CD4-positive, alpha-beta T cell (primary cell): ENCODE data around the gene TLR2. TPM values are rescaled to one million over a fixed set of nuclear protein-coding genes. Genes with fewer than 3 reads are reported as not detected.
"Not testable (repeated sequence)": the region's sequence is repeated elsewhere in the genome, so short reads cannot be mapped to it uniquely, and the experiment has no call there.

Experiments
- ATAC-seq: fragments of 200-7000 bp; cut with Tn5 transposase; one replicate; pipeline ENCODE4 v1.10.0; 2022; ENCODE audit warnings: mild to moderate bottlenecking; ENCODE audit not compliant: poor library complexity
- CTCF ChIA-PET: fragments of 350-600 bp; sonication (Branson Sonifier 250); formaldehyde crosslinking; loops from one replicate; lab custom pipeline; 2021; ENCODE audit warnings: antibody characterized with exemption, inconsistent platforms; lab: Charles Lee
- POLR2A ChIA-PET: fragments of 350-600 bp; sonication (Branson Sonifier 250); formaldehyde crosslinking; loops from one replicate; lab custom pipeline; 2021; ENCODE audit warnings: antibody characterized with exemption, inconsistent platforms; lab: Charles Lee
- DNase-seq, 14 experiments: peaks; one replicate each; pipeline ENCODE4 v3.0.0-alpha.2; 2013 to 2020; ENCODE audit warnings: mixed read lengths in 2 of 14
- H3K27ac ChIP-seq, 2 donors: one replicate each; pipeline versions ENCODE4 v1.5.1 to v1.7.0; 2013; ENCODE audit warnings: low read length in 2 of 2, low read depth in 1 of 2, mild to moderate bottlenecking in 1 of 2
- H3K27me3 ChIP-seq, 2 experiments: 1 replicate in 1 of 2; 2 replicates in 1 of 2; pipeline versions ENCODE4 v1.6.1 to v1.7.0; 2013; ENCODE audit warnings: low read length in 2 of 2, control low read depth in 1 of 2, mild to moderate bottlenecking in 1 of 2, moderate library complexity in 1 of 2; ENCODE audit not compliant: insufficient read depth in 2 of 2, control insufficient read depth in 1 of 2
- H3K36me3 ChIP-seq: one replicate; pipeline ENCODE4 v1.6.1; 2013; ENCODE audit warnings: low read length, control low read depth; ENCODE audit not compliant: insufficient read depth
- H3K4me1 ChIP-seq: one replicate; pipeline ENCODE4 v1.6.1; 2013; ENCODE audit warnings: low read length, control low read depth; ENCODE audit not compliant: insufficient read depth
- H3K4me3 ChIP-seq: one replicate; pipeline ENCODE4 v1.5.1; 2013; ENCODE audit warnings: mild to moderate bottlenecking, low read length, moderate library complexity
- H3K9me3 ChIP-seq, 2 experiments: 1 replicate in 1 of 2; 2 replicates in 1 of 2; pipeline versions ENCODE4 v1.6.1 to v1.7.0; 2013; ENCODE audit warnings: low read length in 2 of 2, mild to moderate bottlenecking in 2 of 2, control low read depth in 1 of 2, moderate library complexity in 1 of 2; ENCODE audit not compliant: control insufficient read depth in 1 of 2, insufficient read depth in 1 of 2
- H3K27ac Mint-ChIP-seq: one replicate; pipeline ENCODE4 v1.8.0; 2020; ENCODE audit warnings: mixed read lengths
- H3K27me3 Mint-ChIP-seq: one replicate; pipeline ENCODE4 v1.8.0; 2021; ENCODE audit warnings: mixed read lengths
- H3K36me3 Mint-ChIP-seq: one replicate; pipeline ENCODE4 v1.8.0; 2021; ENCODE audit warnings: low read depth, mixed read lengths
- H3K4me1 Mint-ChIP-seq: one replicate; pipeline ENCODE4 v1.8.0; 2021; ENCODE audit warnings: low read depth, mixed read lengths
- H3K4me3 Mint-ChIP-seq: one replicate; pipeline ENCODE4 v1.8.0; 2020; ENCODE audit warnings: mild to moderate bottlenecking, mixed read lengths
- H3K9me3 Mint-ChIP-seq: one replicate; pipeline ENCODE4 v1.8.0; 2020; ENCODE audit warnings: mixed read lengths
- intact Hi-C, 2 experiments: fragments of 100-400 bp; cut with DNase I in 1 of 2; cut with micrococcal nuclease in 1 of 2; formaldehyde crosslinking; loops; one replicate each; pipeline versions ENCODE4 v1.15.1 to v1.9.0; 2023 to 2025; cut with DNase I, micrococcal nuclease
- total RNA-seq, 174 experiments: library from RNA in 2 of 174; stranded (reverse) in 2 of 174; gene quantifications; one replicate each; pipeline ENCODE4 v1.2.3 and lab custom pipeline; 2021 to 2026
- TF ChIP-seq, protein P1 (sequence below): fragments of 200-600 bp; IDR thresholded peaks from one replicate; pipeline ENCODE4 v1.8.0; 2022; ENCODE audit warnings: antibody characterized with exemption, mild to moderate bottlenecking

The TLR2 gene
- total RNA-seq, 2 experiments from 2014 or later: 2.8 to 2.9 TPM

DNA sequence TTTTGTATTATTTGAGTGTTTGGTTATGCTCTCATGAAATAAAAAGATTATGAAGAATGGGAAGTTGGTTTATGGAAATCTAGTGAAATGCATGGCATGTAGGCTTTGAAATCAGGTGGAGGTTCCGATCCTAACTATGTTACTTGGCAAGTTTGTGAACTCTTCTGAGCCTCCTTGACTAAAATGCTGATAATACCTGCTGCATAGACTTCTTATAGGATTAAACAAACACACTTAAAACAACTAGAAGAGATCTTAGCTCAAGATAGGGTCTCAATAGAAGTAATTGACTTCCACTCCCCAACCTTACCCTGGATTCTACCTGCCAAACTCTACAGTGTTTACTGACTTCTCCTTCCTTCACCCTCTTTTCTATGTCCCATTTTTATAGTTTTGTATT lies 22.2 kb upstream of the TLR2 start:
- Histone ChIP-seq H3K27ac (no peak overlapping the region), H3K36me3 (no peaks in the 10 kb centered on the region), H3K4me3 (no peak overlapping the region), H3K27me3 (no peaks in the 10 kb centered on the region), H3K9me3 (no peaks in the 10 kb centered on the region), H3K4me1 (peaks cover 4% of the 10 kb centered on the region)
- peaks cover 7% of the 10 kb centered on the region for H3K9me3 Mint-ChIP-seq
- TF ChIP-seq, protein P1, sequence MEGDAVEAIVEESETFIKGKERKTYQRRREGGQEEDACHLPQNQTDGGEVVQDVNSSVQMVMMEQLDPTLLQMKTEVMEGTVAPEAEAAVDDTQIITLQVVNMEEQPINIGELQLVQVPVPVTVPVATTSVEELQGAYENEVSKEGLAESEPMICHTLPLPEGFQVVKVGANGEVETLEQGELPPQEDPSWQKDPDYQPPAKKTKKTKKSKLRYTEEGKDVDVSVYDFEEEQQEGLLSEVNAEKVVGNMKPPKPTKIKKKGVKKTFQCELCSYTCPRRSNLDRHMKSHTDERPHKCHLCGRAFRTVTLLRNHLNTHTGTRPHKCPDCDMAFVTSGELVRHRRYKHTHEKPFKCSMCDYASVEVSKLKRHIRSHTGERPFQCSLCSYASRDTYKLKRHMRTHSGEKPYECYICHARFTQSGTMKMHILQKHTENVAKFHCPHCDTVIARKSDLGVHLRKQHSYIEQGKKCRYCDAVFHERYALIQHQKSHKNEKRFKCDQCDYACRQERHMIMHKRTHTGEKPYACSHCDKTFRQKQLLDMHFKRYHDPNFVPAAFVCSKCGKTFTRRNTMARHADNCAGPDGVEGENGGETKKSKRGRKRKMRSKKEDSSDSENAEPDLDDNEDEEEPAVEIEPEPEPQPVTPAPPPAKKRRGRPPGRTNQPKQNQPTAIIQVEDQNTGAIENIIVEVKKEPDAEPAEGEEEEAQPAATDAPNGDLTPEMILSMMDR: no peak
- ATAC-seq (no peak), DNase-seq (no peak)
- ChIA-PET POLR2A (no interaction called here), CTCF (no interaction called here)
- no peak overlapping the region for H3K4me3 Mint-ChIP-seq
- H3K27me3 Mint-ChIP-seq: peaks cover 5% of the 10 kb centered on the region
- intact Hi-C loops: no loop called here
- no peak overlapping the region for H3K27ac Mint-ChIP-seq
- no peaks in the 10 kb centered on the region for H3K4me1 Mint-ChIP-seq
- H3K36me3 Mint-ChIP-seq: no peaks in the 10 kb centered on the region

DNA sequence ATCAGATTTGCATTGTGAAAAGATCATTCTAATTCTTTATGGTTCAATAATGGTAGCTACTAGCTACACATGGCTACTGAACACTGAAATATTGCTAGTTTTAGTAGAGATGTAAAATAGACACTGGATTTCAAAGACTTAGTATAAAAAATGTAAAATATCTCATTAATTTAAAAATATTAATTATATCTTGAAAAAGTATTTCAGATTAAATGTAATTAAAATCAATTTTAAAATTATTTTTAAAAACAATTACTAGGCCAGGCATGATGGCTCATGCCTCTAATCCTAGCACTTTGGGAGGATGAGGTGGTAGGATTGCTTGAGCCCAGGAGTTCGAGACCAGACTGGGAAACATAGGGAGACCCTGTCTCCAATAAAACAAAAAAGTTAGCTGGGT lies 20.4 kb upstream of the TLR2 start:
- H3K4me1 ChIP-seq: peaks cover 4% of the 10 kb centered on the region
- no peaks in the 10 kb centered on the region for H3K9me3 ChIP-seq
- Mint-ChIP-seq H3K4me1 (no peaks in the 10 kb centered on the region), H3K36me3 (no peaks in the 10 kb centered on the region), H3K27me3 (peaks cover 14% of the 10 kb centered on the region), H3K4me3 (no peak overlapping the region), H3K9me3 (peaks cover 7% of the 10 kb centered on the region), H3K27ac (no peak overlapping the region)
- H3K4me3 ChIP-seq: no peak overlapping the region
- ATAC-seq (no peak), DNase-seq (no peak)
- ChIA-PET CTCF (no interaction called here), POLR2A (no interaction called here)
- no peak overlapping the region for H3K27ac ChIP-seq
- H3K36me3 ChIP-seq: no peaks in the 10 kb centered on the region
- intact Hi-C loops: no loop called here
- TF ChIP-seq, protein P1: no peak
- H3K27me3 ChIP-seq: peaks cover 0 to 5% of the 10 kb centered on the region in 2 experiments

DNA sequence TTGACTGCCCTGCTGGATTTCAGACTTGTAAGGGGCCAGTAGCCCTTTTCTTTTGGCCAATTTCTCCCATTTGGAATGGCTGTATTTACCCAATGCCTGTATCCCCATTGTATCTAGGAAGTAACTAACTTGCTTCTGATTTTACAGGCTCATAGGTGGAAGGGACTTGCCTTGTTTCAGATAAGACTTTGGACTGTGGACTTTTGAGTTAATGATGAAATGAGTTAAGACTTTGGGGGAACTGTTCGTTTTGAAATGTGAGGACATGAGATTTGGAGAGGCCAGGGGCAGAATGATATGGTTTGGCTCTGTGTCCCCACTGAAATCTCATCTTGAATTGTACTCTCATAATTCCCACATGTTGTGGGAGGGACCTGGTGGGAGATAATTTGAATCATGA lies 17.6 kb upstream of the TLR2 start:
- intact Hi-C loops, H3K4me3 ChIP-seq, H3K4me1 Mint-ChIP-seq, H3K9me3 ChIP-seq, POLR2A ChIA-PET, H3K36me3 Mint-ChIP-seq, DNase-seq, H3K27me3 ChIP-seq, H3K9me3 Mint-ChIP-seq, ATAC-seq, H3K27ac Mint-ChIP-seq, H3K4me3 Mint-ChIP-seq, CTCF ChIA-PET, H3K4me1 ChIP-seq, H3K27ac ChIP-seq, H3K36me3 ChIP-seq: not testable (repeated sequence)
- H3K27me3 Mint-ChIP-seq: peaks cover 14% of the 10 kb centered on the region

DNA sequence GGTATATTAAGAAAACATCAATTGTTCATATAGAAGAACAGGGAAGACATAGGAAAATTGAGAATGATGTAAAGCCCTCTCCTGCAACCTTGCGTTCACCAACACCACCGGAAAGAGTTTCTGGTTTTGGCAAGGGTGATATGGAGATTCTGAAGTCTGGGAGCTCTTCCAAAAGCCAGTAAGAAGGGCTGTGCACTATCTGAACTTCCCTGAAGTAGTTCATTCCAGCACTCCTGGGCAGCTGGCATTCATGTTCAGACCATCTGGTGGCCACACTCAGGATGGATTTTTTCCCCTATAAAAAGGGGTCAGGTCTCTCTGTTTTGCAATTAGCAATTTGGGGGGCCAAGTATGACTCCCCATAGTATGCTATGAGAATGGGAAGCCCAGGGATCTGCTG lies 15.4 kb upstream of the TLR2 start:
- Mint-ChIP-seq H3K27ac (no peak overlapping the region), H3K4me1 (no peaks in the 10 kb centered on the region), H3K4me3 (no peak overlapping the region), H3K27me3 (peaks cover 14% of the 10 kb centered on the region), H3K36me3 (no peaks in the 10 kb centered on the region), H3K9me3 (no peaks in the 10 kb centered on the region)
- TF ChIP-seq, protein P1: no peak
- no peak overlapping the region for H3K4me3 ChIP-seq
- intact Hi-C loops: no loop called here
- ChIA-PET POLR2A (no interaction called here), CTCF (no interaction called here)
- no peak overlapping the region for H3K27ac ChIP-seq
- peaks cover 0 to 5% of the 10 kb centered on the region in 2 experiments for H3K27me3 ChIP-seq
- H3K4me1 ChIP-seq: no peaks in the 10 kb centered on the region
- H3K36me3 ChIP-seq: no peaks in the 10 kb centered on the region
- H3K9me3 ChIP-seq: no peaks in the 10 kb centered on the region
- DNase-seq (no peak), ATAC-seq (no peak)
